Lung (tissue), 12 donors: ENCODE results near the gene PCSK4. TPM values are rescaled to one million over a fixed set of nuclear protein-coding genes. Genes with fewer than 3 reads are reported as not detected.

Source experiments
- ATAC-seq: fragments of 200-7000 bp; cut with Tn5 transposase; one replicate; pipeline ENCODE4 v1.9.1; 2020; ENCODE audit warnings: moderate number of reproducible peaks; ENCODE audit not compliant: insufficient read depth, low FRiP score
- DNase-seq, 3 donors: peaks; one replicate each; pipeline ENCODE4 v3.0.0-alpha.2; 2013 to 2017
- H3K27ac ChIP-seq, 2 donors: one replicate each; pipeline ENCODE4 v1.5.1; 2013; ENCODE audit warnings: mild to moderate bottlenecking in 2 of 2, moderate library complexity in 2 of 2, control low read depth in 1 of 2, inconsistent platforms in 1 of 2, low read depth in 1 of 2, low read length in 1 of 2
- H3K27me3 ChIP-seq, 3 donors: one replicate each; pipeline ENCODE4 v1.5.1; 2013; ENCODE audit warnings: low read length in 2 of 3; ENCODE audit not compliant: control insufficient read depth in 3 of 3, insufficient read depth in 3 of 3
- H3K36me3 ChIP-seq, 4 donors: one replicate each; pipeline ENCODE4 v1.5.1; 2013; ENCODE audit warnings: low read length in 4 of 4, mild to moderate bottlenecking in 1 of 4, moderate library complexity in 1 of 4; ENCODE audit not compliant: control insufficient read depth in 4 of 4, insufficient read depth in 4 of 4
- H3K4me1 ChIP-seq, 5 donors: one replicate each; pipeline ENCODE4 v1.5.1; 2013; ENCODE audit warnings: low read length in 5 of 5, mild to moderate bottlenecking in 2 of 5, moderate library complexity in 1 of 5; ENCODE audit not compliant: control insufficient read depth in 5 of 5, insufficient read depth in 5 of 5
- H3K4me3 ChIP-seq: one replicate; pipeline ENCODE4 v1.5.1; 2013; ENCODE audit warnings: mild to moderate bottlenecking, control low read depth, moderate library complexity
- H3K9ac ChIP-seq, 2 donors: one replicate each; pipeline ENCODE4 v1.5.1; 2013; ENCODE audit warnings: low read length in 2 of 2, control low read depth in 1 of 2; ENCODE audit not compliant: insufficient read depth in 1 of 2
- H3K9me3 ChIP-seq, 4 donors: one replicate each; pipeline ENCODE4 v1.5.1; 2013; ENCODE audit warnings: low read length in 3 of 4, mild to moderate bottlenecking in 1 of 4, moderate library complexity in 1 of 4; ENCODE audit not compliant: control insufficient read depth in 4 of 4, insufficient read depth in 3 of 4
- WGBS, 2 donors: extraction: QIAGEN DNeasy Blood & Tissue Kit; methylation state at CpG; one replicate each; pipeline ENCODE4 v1.1.7; 2013; 5-methylcytosine and 5-hydroxymethylcytosine counted together
- polyA plus RNA-seq, 2 donors: library from polyadenylated mRNA; stranded (reverse); fragments of 200-250 nt; gene quantifications; one replicate each; pipeline ENCODE4 v1.2.1, GENCODE V29; 2013
- total RNA-seq, 2 donors: library from RNA; depleted of rRNA in 1 of 2; stranded (reverse); fragments of >200 nt in 1 of 2; gene quantifications; one replicate each; pipeline ENCODE4 v1.2.1, GENCODE V29; 2014 to 2021
- TF ChIP-seq, protein P1 (sequence below): IDR thresholded peaks from 2 replicates; pipeline ENCODE4 v1.5.1; 2012; ENCODE audit warnings: mild to moderate bottlenecking; ENCODE audit errors: control extremely low read depth, extremely low read depth
- donor health status: control.
- donor health status: control.
- donor health status: Bipolar disorder and iron deficiency.
- donor health status: healthy.
- donor health status: DM: yes; HTN: yes; CAD: no.

Gene PCSK4
- total and polyA plus RNA-seq, 4 donors = 2.3 to 7.9 (median 5.4) TPM

DNA sequence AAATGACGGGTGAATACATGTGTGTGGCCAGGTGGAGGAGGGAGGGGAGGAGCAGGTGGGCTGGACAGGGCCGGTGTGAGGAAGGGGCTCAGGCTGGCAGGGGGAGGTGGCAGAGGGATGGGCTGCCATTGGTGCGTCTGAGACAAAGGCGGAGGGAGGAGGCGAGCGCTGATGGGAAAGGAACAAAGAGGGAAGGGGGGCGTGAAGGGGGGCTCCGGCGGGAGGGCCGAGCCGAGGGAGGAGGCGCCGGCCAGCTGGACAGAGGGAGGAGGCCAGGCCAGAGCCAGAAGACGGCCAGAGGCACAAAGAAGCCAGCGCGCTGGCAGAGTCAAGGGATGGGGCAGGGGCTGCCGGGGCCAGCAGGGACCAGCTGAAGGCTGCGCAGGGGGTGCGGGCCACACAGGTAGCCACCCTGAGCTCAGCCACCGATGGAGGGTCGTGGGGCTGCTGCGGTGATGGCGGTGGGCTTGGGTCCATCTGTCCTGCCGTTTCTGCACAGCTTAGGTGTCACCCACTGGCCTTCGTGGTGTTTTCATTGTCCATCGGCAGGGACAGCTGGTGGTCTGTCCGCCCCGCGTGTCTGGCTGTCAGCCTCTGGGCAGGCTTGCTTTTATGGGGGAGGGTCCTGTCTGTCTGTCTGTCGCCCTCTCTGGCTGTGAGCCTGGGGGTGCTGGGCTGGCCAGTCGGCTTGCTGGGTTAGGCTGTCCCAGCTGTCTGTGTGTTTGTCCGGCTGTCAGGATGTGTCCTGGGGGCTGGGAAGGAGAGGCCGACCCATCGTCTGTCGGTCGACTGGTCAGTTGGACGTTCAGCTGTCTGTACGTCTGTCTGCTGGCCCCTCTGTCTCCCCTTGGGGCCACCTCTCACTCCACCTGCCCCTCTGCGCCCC is 38.0 kb downstream of the PCSK4 start:
- 28 to 36% methylated on average over 38 to 39 of the region's 39 CpGs for WGBS, 2 donors
- peaks cover 0 to 16% (median 0%) of the 10 kb centered on the region in 5 donors for H3K4me1 ChIP-seq
- peaks cover 0 to 2% (median 0%) of the 10 kb centered on the region in 4 donors for H3K9me3 ChIP-seq
- H3K4me3 ChIP-seq = no peak overlapping the region
- H3K36me3 ChIP-seq = no peaks in the 10 kb centered on the region
- TF ChIP-seq, protein P1, sequence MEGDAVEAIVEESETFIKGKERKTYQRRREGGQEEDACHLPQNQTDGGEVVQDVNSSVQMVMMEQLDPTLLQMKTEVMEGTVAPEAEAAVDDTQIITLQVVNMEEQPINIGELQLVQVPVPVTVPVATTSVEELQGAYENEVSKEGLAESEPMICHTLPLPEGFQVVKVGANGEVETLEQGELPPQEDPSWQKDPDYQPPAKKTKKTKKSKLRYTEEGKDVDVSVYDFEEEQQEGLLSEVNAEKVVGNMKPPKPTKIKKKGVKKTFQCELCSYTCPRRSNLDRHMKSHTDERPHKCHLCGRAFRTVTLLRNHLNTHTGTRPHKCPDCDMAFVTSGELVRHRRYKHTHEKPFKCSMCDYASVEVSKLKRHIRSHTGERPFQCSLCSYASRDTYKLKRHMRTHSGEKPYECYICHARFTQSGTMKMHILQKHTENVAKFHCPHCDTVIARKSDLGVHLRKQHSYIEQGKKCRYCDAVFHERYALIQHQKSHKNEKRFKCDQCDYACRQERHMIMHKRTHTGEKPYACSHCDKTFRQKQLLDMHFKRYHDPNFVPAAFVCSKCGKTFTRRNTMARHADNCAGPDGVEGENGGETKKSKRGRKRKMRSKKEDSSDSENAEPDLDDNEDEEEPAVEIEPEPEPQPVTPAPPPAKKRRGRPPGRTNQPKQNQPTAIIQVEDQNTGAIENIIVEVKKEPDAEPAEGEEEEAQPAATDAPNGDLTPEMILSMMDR = no peak
- no peak overlapping the region for H3K9ac ChIP-seq
- H3K27me3 ChIP-seq = peaks cover 20 to 78% (median 34%) of the 10 kb centered on the region in 3 donors
- H3K27ac ChIP-seq = no peak overlapping the region
- DNase-seq = no peak
- ATAC-seq = no peak

DNA sequence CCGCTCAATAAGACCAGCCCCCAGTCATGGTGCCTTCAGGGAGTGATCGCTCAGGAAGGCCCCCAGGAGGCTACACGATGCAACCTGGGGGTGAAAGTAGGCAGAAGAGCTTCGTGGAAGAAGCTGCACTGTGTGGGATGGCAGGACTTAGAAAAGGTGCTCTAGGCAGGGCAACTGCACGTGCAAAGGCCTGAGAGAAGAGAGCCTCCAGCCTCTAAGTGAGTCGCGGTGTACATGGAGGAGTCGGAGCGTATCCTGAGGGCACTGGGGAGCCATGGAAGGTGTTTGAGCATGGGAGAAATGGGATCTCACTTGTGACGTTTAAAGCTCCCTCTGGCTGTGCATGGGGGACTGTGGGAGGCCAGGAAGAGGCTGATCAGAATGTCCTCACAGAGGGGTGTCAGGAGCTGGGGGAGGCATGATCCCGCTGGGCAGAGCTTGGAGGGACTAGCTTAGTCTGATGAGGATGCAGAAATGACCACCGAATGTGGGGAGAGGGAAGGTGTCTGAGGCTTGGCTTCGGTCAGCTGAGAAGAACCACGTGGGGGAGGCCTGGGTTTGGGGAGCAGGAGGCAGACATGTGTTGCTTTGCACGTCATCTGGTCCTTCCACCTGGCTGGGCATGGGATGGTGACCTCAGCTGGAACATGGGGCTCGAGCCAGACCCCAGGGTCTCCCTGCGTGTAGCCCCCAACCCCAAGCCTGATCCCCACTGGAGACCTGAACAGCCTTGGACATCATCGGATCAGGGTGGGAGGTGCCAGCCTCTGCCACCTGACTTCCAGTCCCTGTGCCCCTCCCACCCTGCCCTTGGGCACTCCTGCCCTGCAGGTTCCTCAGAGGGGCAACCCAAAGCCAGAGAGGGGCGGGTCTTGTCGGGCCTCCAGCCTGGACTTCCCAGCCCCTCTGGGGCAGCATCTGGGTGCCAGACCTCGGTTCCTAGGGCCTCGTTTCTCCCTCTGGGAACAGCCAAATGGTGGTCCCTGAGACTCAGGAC is 39.1 kb downstream of the PCSK4 start:
- H3K9me3 ChIP-seq = peaks cover 0 to 2% (median 0%) of the 10 kb centered on the region in 4 donors
- DNase-seq (no peak), ATAC-seq (no peak)
- no peak overlapping the region for H3K9ac ChIP-seq
- no peak overlapping the region for H3K4me3 ChIP-seq
- WGBS, 2 donors = 54 to 58% methylated on average over 21 to 22 of the region's 22 CpGs
- peaks cover 13 to 69% (median 31%) of the 10 kb centered on the region in 3 donors for H3K27me3 ChIP-seq
- H3K36me3 ChIP-seq = no peaks in the 10 kb centered on the region
- TF ChIP-seq, protein P1 = no peak
- no peak overlapping the region for H3K27ac ChIP-seq
- H3K4me1 ChIP-seq = peaks cover 0 to 16% (median 0%) of the 10 kb centered on the region in 5 donors

DNA sequence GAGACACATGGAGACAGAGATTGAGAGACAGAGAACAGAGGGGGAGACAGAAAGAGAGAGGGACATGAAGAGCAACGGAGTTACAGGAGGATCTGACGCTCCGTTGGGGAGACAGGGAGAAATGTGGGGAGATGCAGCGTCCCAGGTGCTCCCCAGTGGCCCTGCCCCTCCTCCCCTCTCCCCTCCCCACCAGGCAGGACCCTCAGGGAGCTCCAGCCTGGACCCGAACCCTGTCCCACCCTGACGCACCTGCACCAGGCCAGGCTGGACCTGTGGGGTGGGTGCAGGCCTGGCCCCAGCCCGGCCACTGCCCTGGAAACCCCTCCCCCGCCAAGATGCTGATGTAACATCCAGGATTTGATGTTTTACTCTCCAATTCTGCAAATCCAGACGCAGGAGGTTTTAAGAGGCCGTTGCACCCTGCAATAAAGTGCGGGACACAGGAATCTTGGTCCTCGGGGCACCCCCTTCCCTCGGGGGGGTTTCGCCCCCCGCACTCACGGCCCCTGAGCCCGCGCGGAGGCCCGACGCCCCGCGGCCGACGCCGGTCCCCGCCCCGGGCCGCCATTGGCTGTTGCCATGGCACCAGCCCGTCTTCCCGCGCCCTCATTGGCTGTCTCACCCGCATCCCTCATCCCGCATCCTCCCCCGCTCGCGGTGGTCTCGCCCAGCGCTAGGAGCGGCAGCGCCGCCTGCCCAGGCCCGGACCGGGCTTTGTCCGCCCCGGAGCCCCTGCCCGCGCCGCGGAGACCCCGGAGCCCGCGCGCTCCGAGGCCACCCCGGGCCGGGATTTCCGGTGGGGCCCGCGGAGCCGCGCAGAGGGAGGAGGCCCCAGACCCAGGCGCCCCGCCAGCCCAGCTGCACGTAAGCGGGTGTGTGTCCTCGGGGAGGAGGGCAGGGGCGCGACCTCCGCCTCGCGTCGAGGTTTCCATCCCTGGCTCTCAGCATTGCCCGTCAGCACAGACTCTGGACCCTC is 40.4 kb downstream of the PCSK4 start, which contains the start of gene APC2:
TSS of gene APC2 (plus strand) at position 655 of the 976 bp plus-strand sequence. CDS start 2,881 bp downstream, outside the sequence.
- no peak for DNase-seq
- no peak for ATAC-seq
- no peak within 1 kb of the TSS for H3K27ac ChIP-seq
- H3K27me3 ChIP-seq = peaks cover 13 to 63% (median 27%) of the 10 kb centered on the region in 3 donors
- H3K4me3 ChIP-seq = no peak within 1 kb of the TSS
- H3K36me3 ChIP-seq = no peaks in the 10 kb centered on the region
- TF ChIP-seq, protein P1 = no peak
- no peak within 1 kb of the TSS for H3K9ac ChIP-seq
- WGBS, 2 donors = 4 to 5% methylated on average over 64 to 74 of the region's 74 CpGs
- H3K4me1 ChIP-seq = peaks cover 0 to 23% (median 0%) of the 10 kb centered on the region in 5 donors
- H3K9me3 ChIP-seq = peaks cover 0 to 2% (median 0%) of the 10 kb centered on the region in 4 donors
